CD4-positive, alpha-beta T cell (primary cell): ENCODE data around the gene ZNF440. TPM values are rescaled to one million over a fixed set of nuclear protein-coding genes. Genes with fewer than 3 reads are reported as not detected.
"Not testable (repeated sequence)": the region's sequence is repeated elsewhere in the genome, so short reads cannot be mapped to it uniquely, and the experiment has no call there.

ENCODE experiments used
- ATAC-seq: fragments of 200-7000 bp; cut with Tn5 transposase; one replicate; pipeline ENCODE4 v1.10.0; 2022; ENCODE audit warnings: mild to moderate bottlenecking; ENCODE audit not compliant: poor library complexity
- CTCF ChIA-PET: fragments of 350-600 bp; sonication (Branson Sonifier 250); formaldehyde crosslinking; loops from one replicate; lab custom pipeline; 2021; ENCODE audit warnings: antibody characterized with exemption, inconsistent platforms; lab: Charles Lee
- POLR2A ChIA-PET: fragments of 350-600 bp; sonication (Branson Sonifier 250); formaldehyde crosslinking; loops from one replicate; lab custom pipeline; 2021; ENCODE audit warnings: antibody characterized with exemption, inconsistent platforms; lab: Charles Lee
- DNase-seq, 14 experiments: peaks; one replicate each; pipeline ENCODE4 v3.0.0-alpha.2; 2013 to 2020; ENCODE audit warnings: mixed read lengths in 2 of 14
- H3K27ac ChIP-seq, 2 donors: one replicate each; pipeline versions ENCODE4 v1.5.1 to v1.7.0; 2013; ENCODE audit warnings: low read length in 2 of 2, low read depth in 1 of 2, mild to moderate bottlenecking in 1 of 2
- H3K27me3 ChIP-seq, 2 experiments: 1 replicate in 1 of 2; 2 replicates in 1 of 2; pipeline versions ENCODE4 v1.6.1 to v1.7.0; 2013; ENCODE audit warnings: low read length in 2 of 2, control low read depth in 1 of 2, mild to moderate bottlenecking in 1 of 2, moderate library complexity in 1 of 2; ENCODE audit not compliant: insufficient read depth in 2 of 2, control insufficient read depth in 1 of 2
- H3K36me3 ChIP-seq: one replicate; pipeline ENCODE4 v1.6.1; 2013; ENCODE audit warnings: low read length, control low read depth; ENCODE audit not compliant: insufficient read depth
- H3K4me1 ChIP-seq: one replicate; pipeline ENCODE4 v1.6.1; 2013; ENCODE audit warnings: low read length, control low read depth; ENCODE audit not compliant: insufficient read depth
- H3K4me3 ChIP-seq: one replicate; pipeline ENCODE4 v1.5.1; 2013; ENCODE audit warnings: mild to moderate bottlenecking, low read length, moderate library complexity
- H3K9me3 ChIP-seq, 2 experiments: 1 replicate in 1 of 2; 2 replicates in 1 of 2; pipeline versions ENCODE4 v1.6.1 to v1.7.0; 2013; ENCODE audit warnings: low read length in 2 of 2, mild to moderate bottlenecking in 2 of 2, control low read depth in 1 of 2, moderate library complexity in 1 of 2; ENCODE audit not compliant: control insufficient read depth in 1 of 2, insufficient read depth in 1 of 2
- H3K27ac Mint-ChIP-seq: one replicate; pipeline ENCODE4 v1.8.0; 2020; ENCODE audit warnings: mixed read lengths
- H3K27me3 Mint-ChIP-seq: one replicate; pipeline ENCODE4 v1.8.0; 2021; ENCODE audit warnings: mixed read lengths
- H3K36me3 Mint-ChIP-seq: one replicate; pipeline ENCODE4 v1.8.0; 2021; ENCODE audit warnings: low read depth, mixed read lengths
- H3K4me1 Mint-ChIP-seq: one replicate; pipeline ENCODE4 v1.8.0; 2021; ENCODE audit warnings: low read depth, mixed read lengths
- H3K4me3 Mint-ChIP-seq: one replicate; pipeline ENCODE4 v1.8.0; 2020; ENCODE audit warnings: mild to moderate bottlenecking, mixed read lengths
- H3K9me3 Mint-ChIP-seq: one replicate; pipeline ENCODE4 v1.8.0; 2020; ENCODE audit warnings: mixed read lengths
- CTCF ChIP-seq: fragments of 200-600 bp; IDR thresholded peaks from one replicate; pipeline ENCODE4 v1.8.0; 2022; ENCODE audit warnings: antibody characterized with exemption, mild to moderate bottlenecking
- intact Hi-C, 2 experiments: fragments of 100-400 bp; cut with DNase I in 1 of 2; cut with micrococcal nuclease in 1 of 2; formaldehyde crosslinking; loops; one replicate each; pipeline versions ENCODE4 v1.15.1 to v1.9.0; 2023 to 2025; cut with DNase I, micrococcal nuclease
- total RNA-seq, 174 experiments: library from RNA in 2 of 174; stranded (reverse) in 2 of 174; gene quantifications; one replicate each; pipeline ENCODE4 v1.2.3 and lab custom pipeline; 2021 to 2026

Gene ZNF440
- total RNA-seq, 2 experiments from 2014 or later, result 5.8 to 6.8 TPM

GRCh38 chr19:11861301-11861700, 47.2 kb downstream of the ZNF440 start:
- Histone ChIP-seq H3K36me3 (peaks cover 8% of the 10 kb centered on the region), H3K27me3 (no peaks in the 10 kb centered on the region), H3K9me3 (peaks cover 48 to 85% of the 10 kb centered on the region in 2 experiments), H3K4me3 (no peak overlapping the region), H3K27ac (no peak overlapping the region), H3K4me1 (no peaks in the 10 kb centered on the region)
- no peak overlapping the region for H3K4me3 Mint-ChIP-seq
- DNase-seq (no peak), ATAC-seq (no peak)
- H3K27me3 Mint-ChIP-seq, result no peaks in the 10 kb centered on the region
- ChIA-PET POLR2A (no interaction called here), CTCF (no interaction called here)
- peaks cover 4% of the 10 kb centered on the region for H3K4me1 Mint-ChIP-seq
- no peak for TF ChIP-seq CTCF
- no peak overlapping the region for H3K27ac Mint-ChIP-seq
- H3K36me3 Mint-ChIP-seq, result peaks cover 97% of the 10 kb centered on the region
- intact Hi-C loops, result no loop called here
- H3K9me3 Mint-ChIP-seq, result peaks cover 30% of the 10 kb centered on the region

- peaks cover 28% of the 10 kb centered on the region for H3K36me3 ChIP-seq
- H3K4me1 ChIP-seq, POLR2A ChIA-PET, H3K4me1 Mint-ChIP-seq, intact Hi-C loops, H3K4me3 ChIP-seq, ATAC-seq, H3K27ac ChIP-seq, H3K4me3 Mint-ChIP-seq, H3K27me3 ChIP-seq, CTCF ChIA-PET, H3K27me3 Mint-ChIP-seq, DNase-seq, H3K27ac Mint-ChIP-seq: not testable (repeated sequence)
- Mint-ChIP-seq H3K36me3 (peaks cover 89% of the 10 kb centered on the region), H3K9me3 (peaks cover 36% of the 10 kb centered on the region)
- peaks cover 54 to 77% of the 10 kb centered on the region in 2 experiments for H3K9me3 ChIP-seq
Measured at GRCh38 chr19:11867766-11868165, 53.7 kb downstream of the ZNF440 start.

GRCh38 chr19:11868188-11868587, 54.1 kb downstream of the ZNF440 start:
- ChIA-PET CTCF (no interaction called here), POLR2A (no interaction called here)
- Histone ChIP-seq H3K27ac (no peak overlapping the region), H3K4me3 (no peak overlapping the region), H3K27me3 (no peaks in the 10 kb centered on the region), H3K36me3 (peaks cover 28% of the 10 kb centered on the region), H3K9me3 (peaks cover 52 to 76% of the 10 kb centered on the region in 2 experiments), H3K4me1 (no peaks in the 10 kb centered on the region)
- intact Hi-C loops, result no loop called here
- Mint-ChIP-seq H3K4me1 (no peaks in the 10 kb centered on the region), H3K4me3 (no peak overlapping the region), H3K9me3 (peaks cover 36% of the 10 kb centered on the region), H3K27ac (no peak overlapping the region), H3K36me3 (peaks cover 85% of the 10 kb centered on the region), H3K27me3 (no peaks in the 10 kb centered on the region)
- DNase-seq (no peak), ATAC-seq (no peak)
- no peak for TF ChIP-seq CTCF

- H3K36me3 ChIP-seq, result peaks cover 7% of the 10 kb centered on the region
- H3K27me3 Mint-ChIP-seq, result no peaks in the 10 kb centered on the region
- peaks cover 20% of the 10 kb centered on the region for H3K9me3 Mint-ChIP-seq
- TF ChIP-seq CTCF, result no peak
- H3K36me3 Mint-ChIP-seq, result peaks cover 44% of the 10 kb centered on the region
- no peak for ATAC-seq
- POLR2A ChIA-PET, result no interaction called here
- no peaks in the 10 kb centered on the region for H3K4me1 Mint-ChIP-seq
- H3K9me3 ChIP-seq, result peaks cover 25 to 38% of the 10 kb centered on the region in 2 experiments
- H3K27ac ChIP-seq, result no peak overlapping the region
- no peak overlapping the region for H3K4me3 ChIP-seq
- no peak for DNase-seq
- intact Hi-C loops, result no loop called here
- no peak overlapping the region for H3K4me3 Mint-ChIP-seq
- H3K4me1 ChIP-seq, result no peaks in the 10 kb centered on the region
- H3K27ac Mint-ChIP-seq, result no peak overlapping the region
- CTCF ChIA-PET, result no interaction called here
- no peaks in the 10 kb centered on the region for H3K27me3 ChIP-seq
Measured at GRCh38 chr19:11872624-11873023, 58.6 kb downstream of the ZNF440 start.
